ENCODE data around the gene EN1.

DNA sequence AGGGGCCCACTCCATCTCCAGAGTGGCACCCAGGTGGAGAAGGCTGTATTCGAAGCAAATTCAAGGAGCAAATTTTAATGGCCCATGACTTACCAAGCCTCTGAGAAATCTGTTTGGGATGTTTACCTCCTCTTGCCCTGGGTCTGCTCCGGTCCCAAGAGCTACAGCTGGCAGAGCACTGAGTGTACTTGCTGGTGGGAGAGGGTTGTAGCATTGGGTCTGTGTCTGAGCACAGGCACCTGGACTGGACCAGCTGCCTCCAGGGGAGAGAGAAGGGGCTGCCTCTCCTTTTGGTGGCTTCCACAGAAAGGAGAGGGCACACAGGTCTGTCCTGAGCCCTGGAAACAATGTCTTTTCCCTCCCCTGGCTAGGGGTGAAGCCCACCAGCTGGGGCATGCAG, 9.8 kb downstream of the EN1 start:
- TF ChIP-seq CTCF (conservative IDR thresholded peaks at IDR 0.05) (no peak), EZH2 (IDR thresholded peaks at IDR 0.05; ENCODE audit: low read depth) (no peak)

Data from PC-9 (cell line).